ENCODE measurements around the gene SPHK1.

DNA sequence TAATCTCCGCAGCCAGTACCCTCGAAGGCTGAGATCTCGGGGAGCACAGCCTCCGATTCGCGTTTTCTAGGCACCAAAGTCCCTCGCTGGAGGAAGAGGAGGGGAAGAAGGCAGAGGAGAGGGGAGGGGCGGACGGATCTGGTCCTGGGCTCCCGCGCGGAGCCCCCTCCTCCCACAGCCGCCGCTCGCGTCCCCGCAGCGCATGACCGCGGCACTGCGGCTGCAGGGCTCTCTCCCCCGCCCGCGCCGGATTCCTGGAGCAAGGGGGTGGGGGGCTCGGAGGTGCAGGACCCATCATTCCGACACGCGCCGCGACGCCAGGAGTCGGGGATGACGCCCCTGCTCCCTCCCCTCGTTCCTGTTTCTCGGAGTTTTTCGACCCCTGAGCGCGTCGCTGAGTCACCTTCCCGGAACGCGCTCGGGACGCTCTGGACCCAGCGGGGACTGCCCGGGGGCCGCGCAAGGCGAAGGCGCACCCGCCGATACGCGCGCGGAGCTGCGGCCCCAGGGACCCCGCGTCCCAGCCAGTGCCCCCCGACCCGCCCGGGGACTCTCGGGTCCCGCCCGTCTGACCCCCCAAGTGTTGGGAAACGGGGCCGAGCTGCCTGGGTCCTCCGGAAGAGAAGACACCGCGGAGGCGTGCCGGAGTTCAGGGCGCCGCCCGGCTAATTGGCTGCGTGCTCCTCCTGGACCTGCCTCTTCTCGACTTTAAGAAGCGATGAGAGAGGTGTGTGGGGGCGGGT, 1.4 kb upstream of the SPHK1 start:
- TF ChIP-seq CTCF (IDR thresholded peaks at IDR 0.05) = no peak
- no peak for TF ChIP-seq EP300 (IDR thresholded peaks at IDR 0.05)
- peak in 1 of 4 donors; percentile 28 for TF ChIP-seq POLR2A (IDR thresholded peaks at IDR 0.05)
